Astrocyte of the spinal cord (primary cell): Measurements from ENCODE around the gene SIPA1L3.

Source experiments
- DNase-seq: peaks from one replicate; pipeline ENCODE4 v3.0.0; 2011; ENCODE audit warnings: low read depth, low spot score
- H3K4me3 ChIP-seq: 2 replicates; pipeline ENCODE4 v1.5.1; 2011; ENCODE audit warnings: low read depth, mild to moderate bottlenecking, low read length, moderate library complexity
- in situ Hi-C: cut with HindIII; loops from 2 replicates; pipeline ENCODE4 v1.10.0; 2017; ENCODE audit warnings: low sequenced_read_pairs
- TF ChIP-seq, protein P1 (sequence below): IDR thresholded peaks from 2 replicates; pipeline ENCODE4 v1.5.1; 2012; ENCODE audit warnings: low read depth, mild to moderate bottlenecking, low read length, inconsistent platforms

The SIPA1L3 gene

DNA sequence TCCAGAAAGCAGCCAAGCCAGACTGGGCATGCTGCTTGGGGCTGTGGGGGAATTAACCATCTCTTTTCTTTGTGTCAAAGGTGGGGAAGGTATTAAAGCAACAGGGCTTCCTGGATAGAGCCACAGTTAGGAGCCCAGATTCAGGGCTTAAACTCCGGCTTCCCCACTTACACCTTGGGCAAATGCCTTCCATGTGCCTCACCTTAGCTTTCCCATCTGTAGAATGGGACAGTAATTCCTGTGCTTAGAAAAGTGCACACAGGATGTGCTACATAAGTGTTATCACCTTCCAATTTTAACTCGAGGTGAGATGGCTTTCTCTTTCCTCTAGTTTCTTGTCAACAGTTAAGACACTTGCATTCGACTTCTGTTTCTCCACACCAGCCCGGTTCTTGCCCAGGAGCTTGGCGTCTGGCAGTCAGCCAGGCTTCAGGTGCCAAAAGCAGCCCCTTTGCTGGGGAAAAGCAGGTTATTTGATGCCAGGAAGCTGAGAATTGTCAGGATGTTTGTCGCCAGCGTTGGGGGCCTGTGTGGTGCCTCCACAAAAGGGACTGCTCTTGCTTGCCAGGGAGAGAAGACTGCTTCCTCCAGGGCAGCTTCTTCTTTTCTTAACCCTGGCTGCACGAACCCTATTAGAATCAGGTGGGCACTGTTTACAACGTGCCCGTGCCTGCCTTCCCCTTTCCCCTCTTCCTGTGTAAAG is 79.2 kb downstream of the SIPA1L3 start:
- no peak overlapping the region for H3K4me3 ChIP-seq
- no peak for DNase-seq
- in situ Hi-C loops, result no loop called here
- TF ChIP-seq, protein P1, sequence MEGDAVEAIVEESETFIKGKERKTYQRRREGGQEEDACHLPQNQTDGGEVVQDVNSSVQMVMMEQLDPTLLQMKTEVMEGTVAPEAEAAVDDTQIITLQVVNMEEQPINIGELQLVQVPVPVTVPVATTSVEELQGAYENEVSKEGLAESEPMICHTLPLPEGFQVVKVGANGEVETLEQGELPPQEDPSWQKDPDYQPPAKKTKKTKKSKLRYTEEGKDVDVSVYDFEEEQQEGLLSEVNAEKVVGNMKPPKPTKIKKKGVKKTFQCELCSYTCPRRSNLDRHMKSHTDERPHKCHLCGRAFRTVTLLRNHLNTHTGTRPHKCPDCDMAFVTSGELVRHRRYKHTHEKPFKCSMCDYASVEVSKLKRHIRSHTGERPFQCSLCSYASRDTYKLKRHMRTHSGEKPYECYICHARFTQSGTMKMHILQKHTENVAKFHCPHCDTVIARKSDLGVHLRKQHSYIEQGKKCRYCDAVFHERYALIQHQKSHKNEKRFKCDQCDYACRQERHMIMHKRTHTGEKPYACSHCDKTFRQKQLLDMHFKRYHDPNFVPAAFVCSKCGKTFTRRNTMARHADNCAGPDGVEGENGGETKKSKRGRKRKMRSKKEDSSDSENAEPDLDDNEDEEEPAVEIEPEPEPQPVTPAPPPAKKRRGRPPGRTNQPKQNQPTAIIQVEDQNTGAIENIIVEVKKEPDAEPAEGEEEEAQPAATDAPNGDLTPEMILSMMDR, result no peak

DNA sequence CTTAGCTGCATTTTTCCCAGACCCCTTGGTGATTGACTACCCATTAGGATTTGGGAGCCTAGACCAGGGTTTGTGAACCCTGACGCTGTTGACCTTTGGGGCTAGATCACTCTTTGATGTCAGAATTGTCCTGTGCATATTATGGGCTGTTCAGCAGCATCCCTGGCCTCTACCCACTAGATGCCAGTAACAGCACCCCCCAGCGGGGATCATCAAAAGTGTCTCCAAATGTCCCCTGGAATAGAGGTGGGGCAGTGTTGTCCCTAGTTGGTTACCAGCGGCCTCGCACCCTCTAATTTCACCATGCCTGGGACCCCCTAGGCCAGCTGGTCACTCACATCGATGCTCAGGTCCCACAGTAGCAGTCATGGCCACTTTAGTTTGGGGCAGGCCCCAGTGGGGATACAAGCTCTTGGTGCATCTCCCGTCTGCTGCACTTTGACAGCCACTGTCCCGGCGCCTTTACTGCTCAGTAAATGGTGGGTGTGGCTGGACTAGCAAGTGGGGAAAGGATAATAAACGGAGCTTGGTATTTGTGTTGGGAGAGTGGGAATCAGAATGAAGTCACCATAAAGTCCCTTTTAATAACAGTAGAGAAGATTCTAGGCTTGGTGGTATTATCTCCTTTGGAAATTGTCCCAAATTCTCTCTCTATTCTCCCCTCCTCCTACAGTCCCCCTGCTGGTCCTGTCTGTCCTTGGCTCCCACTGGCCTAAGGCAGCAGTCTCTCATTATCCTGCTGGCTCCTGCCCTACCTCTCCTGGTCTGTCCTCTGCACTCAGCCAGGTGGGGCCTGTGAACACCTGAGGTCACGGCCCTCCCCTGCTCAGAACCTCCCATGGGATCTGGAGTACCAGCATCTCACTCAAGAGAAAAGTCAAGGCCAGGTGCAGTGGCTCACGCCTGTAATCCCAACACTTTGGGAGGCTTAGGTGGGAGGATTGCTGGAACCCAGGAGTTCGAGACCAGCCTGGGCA is 80.6 kb downstream of the SIPA1L3 start:
- no peak overlapping the region for H3K4me3 ChIP-seq
- TF ChIP-seq, protein P1, result peak; percentile 35
- DNase-seq, result no peak
- in situ Hi-C loops, result no loop called here

DNA sequence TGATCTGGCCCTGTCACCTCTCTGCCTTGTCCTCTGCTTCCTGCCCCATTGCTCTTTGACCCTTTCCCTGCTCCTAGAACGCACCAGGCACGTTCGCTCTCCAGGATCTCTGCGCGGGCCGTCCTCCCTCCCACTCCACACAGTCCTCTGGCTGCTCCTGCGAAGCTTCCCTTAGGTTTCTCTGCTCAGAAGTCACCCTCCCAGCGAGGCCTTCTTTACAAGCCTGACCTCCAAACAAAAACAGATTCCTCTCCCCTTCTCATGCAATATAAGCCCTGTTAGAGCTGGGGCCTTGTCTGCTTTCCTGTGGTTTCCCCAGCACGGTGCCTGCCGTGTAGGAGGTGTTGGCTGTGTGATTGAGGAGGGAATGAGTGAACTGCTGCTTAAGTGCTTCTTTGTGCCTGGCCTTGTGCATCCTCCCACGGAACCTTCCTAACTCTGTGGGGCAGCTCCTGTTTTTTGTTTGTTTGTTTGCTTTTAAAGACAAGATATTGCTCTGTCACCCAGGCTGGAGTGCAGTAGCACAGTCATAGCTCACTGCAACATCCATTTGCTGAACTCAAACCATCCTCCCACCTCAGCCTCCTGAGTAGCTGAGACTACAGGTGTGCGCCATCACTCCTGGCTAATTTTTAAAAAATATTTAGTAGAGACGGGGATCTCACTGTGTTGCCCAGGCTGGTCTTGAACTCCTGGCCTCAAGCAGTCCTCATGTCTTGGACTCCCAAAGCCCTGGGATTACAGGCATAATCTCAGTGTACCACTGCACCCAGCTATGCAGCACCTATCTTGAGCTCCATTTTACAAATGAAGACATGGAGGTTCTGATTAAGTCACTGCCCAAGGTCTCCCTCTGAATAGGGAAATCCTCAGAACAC is 82.0 kb downstream of the SIPA1L3 start:
- TF ChIP-seq, protein P1, result no peak
- DNase-seq, result peak; percentile 46
- H3K4me3 ChIP-seq, result no peak overlapping the region
- in situ Hi-C loops, result no loop called here

DNA sequence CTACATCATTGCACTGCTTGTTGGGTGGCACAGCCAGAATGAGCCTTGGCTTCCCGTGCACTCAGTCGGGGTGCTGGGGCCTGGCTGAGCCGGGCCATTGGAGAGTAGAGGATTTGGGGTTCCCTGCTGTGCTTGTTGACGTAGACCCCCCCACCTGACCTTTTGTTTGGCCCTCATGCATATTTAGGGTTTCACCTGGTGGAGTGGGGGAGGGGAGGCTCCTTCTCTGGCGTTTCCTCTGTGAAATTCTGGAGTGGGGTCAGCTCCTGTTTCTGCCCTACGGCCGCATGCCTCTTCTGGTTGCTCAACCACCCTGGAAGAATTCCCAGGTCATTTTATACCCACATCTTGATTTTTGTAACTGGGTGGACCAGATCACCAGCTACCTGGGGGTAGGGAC is 82.8 kb downstream of the SIPA1L3 start:
- H3K4me3 ChIP-seq, result no peak overlapping the region
- in situ Hi-C loops, result no loop called here
- TF ChIP-seq, protein P1, result no peak
- no peak for DNase-seq

DNA sequence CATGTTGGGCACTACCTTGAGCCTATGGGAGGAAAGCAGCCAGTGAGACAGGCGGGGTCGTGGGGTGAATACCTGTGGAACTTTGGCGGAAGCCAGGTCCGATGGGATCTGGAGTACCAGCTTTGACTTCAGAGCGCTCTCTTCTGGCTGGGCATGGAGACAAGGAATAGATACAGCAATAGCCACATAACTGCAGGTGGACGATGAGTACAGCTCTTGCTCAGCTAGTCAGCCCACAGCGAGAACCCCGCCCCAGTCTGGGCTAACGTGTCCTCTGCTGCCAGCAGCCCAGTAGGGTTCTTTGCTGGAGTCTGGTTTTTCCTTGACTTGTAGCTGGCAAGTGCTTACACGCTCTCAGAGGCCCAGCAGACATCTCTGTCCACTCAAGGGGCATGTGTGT is 83.4 kb downstream of the SIPA1L3 start:
- peak; percentile 59 for DNase-seq
- in situ Hi-C loops, result no loop called here
- TF ChIP-seq, protein P1, result no peak
- no peak overlapping the region for H3K4me3 ChIP-seq
